Measurements from ENCODE around the gene ABTB1.

ABTB1 gene

GRCh38 chr3:127686512-127686894 is 13.8 kb downstream of the ABTB1 start:
- DNase-seq (ENCODE audit: low read depth in 2 of 2) = no peak

DNA sequence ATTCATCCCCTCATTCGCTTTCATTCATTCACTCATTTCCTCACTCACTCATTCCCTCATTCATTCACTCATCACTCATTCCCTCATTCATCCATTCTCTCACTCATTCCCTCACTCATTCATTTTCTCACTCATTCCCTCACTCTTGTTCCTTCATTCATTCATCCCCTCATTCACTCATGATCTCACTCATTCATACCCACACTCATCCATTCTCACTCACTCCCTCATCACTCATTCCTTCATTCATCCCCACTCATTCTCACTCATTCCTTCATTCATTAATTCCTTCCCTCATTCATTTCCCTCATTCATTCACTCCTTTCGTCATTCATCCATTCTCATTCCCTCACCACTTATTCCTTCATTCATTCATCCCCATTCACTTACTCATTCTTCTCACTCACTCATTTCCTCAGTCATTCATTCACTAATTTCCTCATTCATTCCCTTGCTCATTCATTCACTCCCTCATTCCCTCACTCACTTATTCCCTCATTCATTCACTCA is 14.5 kb downstream of the ABTB1 start:
- no peak for DNase-seq (ENCODE audit: low read depth in 2 of 2)

- no peak for DNase-seq (ENCODE audit: low read depth in 2 of 2)
Measured at GRCh38 chr3:127688022-127688415, 15.3 kb downstream of the ABTB1 start.

- DNase-seq (ENCODE audit: low read depth in 2 of 2) = no peak
Measured at GRCh38 chr3:127688416-127689265, 15.9 kb downstream of the ABTB1 start.

- no peak for DNase-seq (ENCODE audit: low read depth in 2 of 2)
Measured at GRCh38 chr3:127689266-127689860, 16.6 kb downstream of the ABTB1 start.

DNA sequence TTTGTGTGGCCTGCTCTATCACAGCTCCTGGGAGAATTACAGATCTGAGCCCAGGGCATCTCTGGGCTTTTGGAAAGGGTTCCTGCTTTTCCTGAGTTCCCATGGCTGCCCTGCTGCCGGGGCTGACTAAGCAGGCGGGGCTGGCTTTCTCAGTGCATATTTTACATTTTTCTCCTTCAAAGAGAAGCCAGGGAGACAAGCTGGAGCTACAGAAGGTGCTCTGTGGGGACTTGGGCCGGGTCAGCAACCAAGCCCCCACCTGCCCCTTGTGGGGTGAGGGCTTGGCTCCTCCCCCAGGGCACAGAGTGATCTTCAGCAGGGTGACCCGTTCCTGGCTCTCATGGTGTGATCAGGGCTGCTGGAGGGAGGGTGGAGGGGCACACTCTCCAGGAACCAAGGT is 17.4 kb downstream of the ABTB1 start:
- DNase-seq (ENCODE audit: low read depth in 2 of 2) = no peak

- DNase-seq (ENCODE audit: low read depth in 2 of 2) = no peak
Measured at GRCh38 chr3:127690823-127691452, 18.2 kb downstream of the ABTB1 start.

DNA sequence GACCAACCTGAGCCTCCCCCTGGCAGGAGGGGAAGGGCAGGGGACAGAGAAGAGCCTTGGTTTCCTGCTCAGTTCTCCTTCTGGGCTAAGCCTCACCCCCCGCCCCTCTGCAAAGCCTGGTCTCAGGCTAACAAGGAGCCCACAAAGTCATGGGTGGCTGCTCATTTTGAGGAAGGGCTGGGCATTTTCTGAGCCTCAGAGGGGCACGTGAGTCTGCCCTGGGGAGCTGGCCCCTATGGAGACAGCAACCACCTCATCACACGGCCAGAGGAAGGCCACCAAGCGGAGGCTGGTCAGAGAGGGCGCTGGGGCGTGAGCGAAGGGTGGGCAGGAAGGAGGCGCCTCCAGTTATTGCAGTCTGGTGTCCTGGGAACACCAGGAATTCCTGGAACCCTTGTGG is 18.7 kb downstream of the ABTB1 start:
- no peak for DNase-seq (ENCODE audit: low read depth in 2 of 2)

GRCh38 chr3:127691974-127692373 is 19.2 kb downstream of the ABTB1 start:
- DNase-seq (ENCODE audit: low read depth in 2 of 2) = no peak

GRCh38 chr3:127692501-127693335 is 20.0 kb downstream of the ABTB1 start:
- no peak for DNase-seq (ENCODE audit: low read depth in 2 of 2)

DNA sequence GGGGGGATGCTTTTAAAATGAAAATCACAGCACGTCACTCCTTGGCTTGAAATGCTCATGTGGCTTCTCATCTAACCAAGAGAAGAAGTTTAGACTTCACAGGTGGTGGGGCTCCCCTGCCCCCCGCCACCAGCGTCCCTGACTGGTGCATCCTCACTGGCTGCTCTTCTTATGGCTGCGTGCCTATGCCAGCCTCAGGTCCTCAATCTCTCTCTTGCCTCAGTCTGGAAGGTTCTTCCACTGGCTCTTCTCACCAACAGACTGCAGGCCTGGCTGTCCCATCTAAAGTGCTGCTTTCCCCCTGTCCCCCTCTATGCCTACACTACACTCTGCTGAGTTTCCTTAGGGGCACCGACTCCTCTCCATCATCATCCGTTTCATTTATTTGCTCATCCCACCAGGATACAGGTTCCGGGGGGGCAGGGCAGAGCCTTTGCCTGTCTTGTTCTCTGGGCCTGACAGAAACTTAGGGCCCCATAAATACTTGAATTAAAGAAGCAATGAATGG is 20.6 kb downstream of the ABTB1 start:
- DNase-seq (ENCODE audit: low read depth in 2 of 2) = no peak

GRCh38 chr3:127694467-127695215 is 21.9 kb downstream of the ABTB1 start:
- no peak for DNase-seq (ENCODE audit: low read depth in 2 of 2)

DNA sequence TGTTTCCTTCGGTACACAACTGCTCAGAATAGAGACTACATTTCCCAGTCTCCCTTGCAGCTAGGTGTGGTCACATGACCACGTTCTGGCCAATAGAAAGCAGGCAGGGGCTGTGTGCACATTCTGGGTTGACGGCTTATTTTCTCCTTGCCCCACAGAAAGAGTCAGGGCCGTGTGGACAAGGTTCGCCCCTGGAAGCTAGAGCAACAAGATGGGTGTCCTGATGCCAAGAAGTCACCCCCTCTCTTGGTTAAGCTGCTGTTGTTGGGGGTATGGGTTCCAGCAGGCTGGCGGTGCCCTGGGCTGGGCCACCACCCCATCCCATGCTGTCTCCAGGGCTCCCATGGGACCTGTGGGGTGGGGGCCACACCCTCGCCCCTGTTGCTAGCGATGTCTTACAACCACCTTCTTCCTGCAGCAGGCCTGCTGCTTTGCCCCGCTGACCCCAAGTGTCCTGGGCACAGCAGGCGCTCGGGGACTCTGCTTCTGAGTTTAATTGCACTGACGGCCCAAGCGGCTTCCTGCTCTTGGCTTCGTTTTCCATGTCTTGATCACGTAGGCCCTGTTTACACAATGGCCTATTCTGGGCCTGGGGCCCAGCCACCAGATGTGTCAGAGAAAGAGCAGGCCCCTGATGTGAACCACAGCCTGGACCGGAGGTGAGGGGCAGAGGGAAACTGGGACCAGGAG is 24.9 kb downstream of the ABTB1 start:
- no peak for DNase-seq (ENCODE audit: low read depth in 2 of 2)

DNA sequence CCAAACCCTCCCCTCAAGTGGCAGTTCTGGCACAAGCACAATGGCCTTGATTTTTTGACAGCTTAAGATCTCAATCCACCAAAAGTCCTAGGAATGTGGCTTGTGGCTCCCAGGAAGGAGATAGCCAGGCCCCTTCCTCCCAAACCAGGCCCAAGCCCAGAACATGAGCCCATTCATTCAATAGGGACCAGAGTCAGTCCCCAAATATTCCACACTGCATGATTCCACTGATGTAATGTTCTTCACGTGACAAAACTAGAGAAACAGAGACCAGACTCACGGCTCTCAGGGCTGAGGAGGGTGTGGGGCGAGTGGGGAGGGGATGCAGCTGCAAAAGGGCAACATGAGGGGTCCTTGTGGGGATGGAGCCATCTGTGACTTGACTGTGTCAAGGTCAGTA is 25.5 kb downstream of the ABTB1 start:
- DNase-seq (ENCODE audit: low read depth in 2 of 2) = no peak

DNA sequence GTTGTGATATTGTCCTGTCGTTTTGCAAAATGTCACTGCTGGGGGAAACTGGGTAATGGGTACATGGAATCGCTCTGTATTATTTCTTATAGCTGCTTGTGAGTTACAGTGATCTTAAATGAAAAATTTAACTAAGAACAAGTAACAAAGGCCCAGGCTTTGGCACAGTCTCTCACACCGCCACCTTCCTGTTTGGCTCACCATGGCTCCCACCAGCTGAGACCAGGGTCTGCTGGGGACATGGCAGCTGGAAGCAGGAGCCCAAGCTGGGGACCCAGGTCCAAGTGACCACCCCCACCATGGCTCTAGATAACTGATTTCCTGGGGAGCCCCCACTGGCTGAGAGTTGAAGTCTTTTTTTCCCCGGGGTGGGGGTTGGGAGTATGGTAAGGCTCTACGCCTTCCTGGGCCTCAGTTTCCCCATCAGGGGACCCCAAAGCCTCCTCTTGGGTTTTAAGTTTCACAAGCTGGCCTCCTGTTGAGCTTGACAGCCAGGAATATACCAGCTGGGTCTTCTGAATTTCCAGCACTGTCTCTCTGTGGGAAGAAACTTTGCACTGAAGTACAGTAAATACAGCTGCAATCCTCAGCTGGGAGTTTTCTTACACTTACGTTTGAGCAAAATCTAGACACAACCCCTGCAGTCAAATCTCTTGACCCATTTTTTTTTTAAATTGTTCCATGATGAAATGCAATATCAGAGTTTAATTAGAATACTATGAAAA is 26.1 kb downstream of the ABTB1 start:
- no peak for DNase-seq (ENCODE audit: low read depth in 2 of 2)

- DNase-seq (ENCODE audit: low read depth in 2 of 2) = no peak
Measured at GRCh38 chr3:127699416-127700300, 26.9 kb downstream of the ABTB1 start.

GRCh38 chr3:127700406-127700805 is 27.7 kb downstream of the ABTB1 start:
- DNase-seq (ENCODE audit: low read depth in 2 of 2) = no peak

DNA sequence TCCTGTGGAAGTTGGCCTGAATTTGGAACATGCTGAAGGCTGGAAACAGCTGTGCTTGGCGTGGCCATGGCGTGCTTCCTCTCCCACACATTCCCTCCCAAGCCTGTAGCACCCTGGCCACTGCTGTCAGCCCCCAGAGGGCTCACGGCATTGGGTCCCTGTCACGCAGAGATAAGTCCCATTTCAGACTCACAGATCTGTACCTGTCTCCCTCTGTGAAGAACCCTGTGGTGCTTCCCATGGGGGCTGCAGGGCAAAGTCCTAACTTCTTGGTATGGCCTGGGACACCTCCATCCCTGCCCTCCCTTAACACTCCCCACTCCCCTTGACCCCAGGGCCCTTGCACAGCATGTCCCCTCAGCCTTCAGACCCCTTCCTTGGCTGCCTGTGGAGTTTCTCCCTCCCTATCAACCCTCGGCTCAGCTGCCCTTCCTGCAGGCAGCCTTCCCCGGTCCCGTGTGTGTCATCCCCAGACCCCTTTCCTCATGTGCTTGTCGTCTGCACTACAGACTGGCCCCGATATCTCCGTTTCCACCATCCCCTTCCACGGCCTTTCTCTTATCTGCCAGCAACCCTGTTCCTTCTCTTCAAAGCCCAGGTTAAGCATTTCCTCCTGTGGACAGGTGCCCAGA is 28.6 kb downstream of the ABTB1 start:
- DNase-seq (ENCODE audit: low read depth in 2 of 2) = no peak
